Fibroblast of lung (primary cell): ENCODE data around the gene UBD.

Experiments
- CTCF ChIP-seq, 2 donors: IDR thresholded peaks in 1 of 2; conservative IDR thresholded peaks in 1 of 2; 1 replicate in 1 of 2; 2 replicates in 1 of 2; pipeline ENCODE4 v1.5.1; 2011 to 2012; ENCODE audit warnings: low read length in 2 of 2, control low read depth in 1 of 2, inconsistent platforms in 1 of 2, low read depth in 1 of 2, mild to moderate bottlenecking in 1 of 2
- EZH2 ChIP-seq: IDR thresholded peaks from 2 replicates; pipeline ENCODE4 v1.5.1; 2012; ENCODE audit warnings: low read length, control low read depth, mild to moderate bottlenecking; ENCODE audit errors: missing control alignments

- no peak for TF ChIP-seq CTCF (conservative IDR thresholded peaks at IDR 0.05 in 1 of 2, IDR thresholded peaks at IDR 0.05 in 1 of 2; ENCODE audit: low read depth in 1 of 2, low read length in 2 of 2)
- no peak for TF ChIP-seq EZH2
Measured at GRCh38 chr6:29608131-29608530, 48.6 kb upstream of the UBD start.
